MCF 10A (cell line): ENCODE data around the gene SPSB1. TPM values are rescaled to one million over a fixed set of nuclear protein-coding genes. Genes with fewer than 3 reads are reported as not detected.

Experiments used
- BruUV-seq: library from RNA; stranded (reverse); fragments of 400-500 nt; replicated peaks from 2 replicates; lab custom pipeline; 2021; lab: Mats Ljungman, UMichigan
- CTCF ChIA-PET: fragments of 300-600 bp; sonication (Branson Sonifier 250); formaldehyde crosslinking; extraction: SDS; loops from one replicate; lab custom pipeline; 2021; ENCODE audit warnings: antibody characterized with exemption, inconsistent platforms; lab: Yijun Ruan, JAX
- POLR2A ChIA-PET: fragments of 300-600, 350-650 bp; sonication (Branson Sonifier 250); formaldehyde crosslinking; extraction: SDS; loops from one replicate; lab custom pipeline; 2020; ENCODE audit warnings: antibody characterized with exemption, inconsistent platforms; lab: Yijun Ruan, JAX
- DNase-seq: peaks from one replicate; pipeline ENCODE4 v3.0.0-alpha.2; 2018; ENCODE audit not compliant: unreplicated experiment
- H3K27ac Mint-ChIP-seq: one replicate; pipeline ENCODE4 v1.8.0; 2022; ENCODE audit warnings: mild to moderate bottlenecking, low read depth, mixed read lengths; ENCODE audit not compliant: unreplicated experiment
- H3K27me3 Mint-ChIP-seq: one replicate; pipeline ENCODE4 v1.8.0; 2022; ENCODE audit warnings: mixed read lengths; ENCODE audit not compliant: insufficient read depth, unreplicated experiment
- H3K36me3 Mint-ChIP-seq: one replicate; pipeline ENCODE4 v1.8.0; 2022; ENCODE audit warnings: mild to moderate bottlenecking, moderate library complexity, mixed read lengths; ENCODE audit not compliant: insufficient read depth, unreplicated experiment
- H3K4me1 Mint-ChIP-seq: one replicate; pipeline ENCODE4 v1.8.0; 2022; ENCODE audit warnings: mixed read lengths; ENCODE audit not compliant: insufficient read depth, unreplicated experiment
- H3K4me3 Mint-ChIP-seq: one replicate; pipeline ENCODE4 v1.8.0; 2022; ENCODE audit warnings: mild to moderate bottlenecking, moderate library complexity, mixed read lengths; ENCODE audit not compliant: unreplicated experiment
- H3K9me3 Mint-ChIP-seq: one replicate; pipeline ENCODE4 v1.8.0; 2022; ENCODE audit warnings: mixed read lengths; ENCODE audit not compliant: unreplicated experiment
- intact Hi-C: fragments of 100-400 bp; cut with micrococcal nuclease; formaldehyde crosslinking; loops from 2 replicates; pipeline ENCODE4 v1.14.1; 2022
- total RNA-seq: library from RNA; stranded (reverse); gene quantifications from 2 replicates; pipeline ENCODE4 v1.2.3, GENCODE V29; 2022
- TF ChIP-seq, protein P1 (sequence below): fragments of 200-600 bp; IDR thresholded peaks from one replicate; pipeline ENCODE4 v1.8.0; 2022; ENCODE audit warnings: antibody characterized with exemption, mild to moderate bottlenecking; ENCODE audit not compliant: unreplicated experiment

SPSB1 gene
- total RNA-seq, 1 experiment from 2014 or later, result 8.2 TPM

DNA sequence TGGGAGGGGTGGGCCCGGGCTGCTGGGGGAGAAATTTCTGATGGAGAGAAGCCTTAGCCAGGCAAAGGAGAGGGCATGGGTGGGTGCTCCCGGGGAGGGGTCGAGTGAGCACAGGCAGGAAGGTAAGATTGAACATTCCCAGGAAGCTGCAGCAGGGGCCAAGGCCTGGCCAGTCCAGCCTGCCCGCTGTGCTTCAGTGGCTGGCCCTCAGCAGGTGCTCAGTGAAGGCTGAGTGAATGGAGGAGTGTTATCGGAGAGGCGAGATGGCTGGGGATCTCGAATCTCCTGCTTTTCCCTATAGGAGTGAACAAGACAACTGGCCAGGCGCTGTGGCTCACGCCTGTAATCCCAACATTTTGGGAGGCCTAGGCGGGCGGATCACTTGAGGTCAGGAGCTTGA is 20.9 kb downstream of the SPSB1 start:
- no peak overlapping the region for H3K4me3 Mint-ChIP-seq
- no peaks in the 10 kb centered on the region for H3K9me3 Mint-ChIP-seq
- no peak for DNase-seq
- ChIA-PET POLR2A (interaction anchor here (0.8 to 1.0 kb wide), 2 partner anchors 9 to 13 kb away, joined by 3 to 6 read pairs; no protein-coding TSS in a partner anchor), CTCF (no interaction called here)
- H3K4me1 Mint-ChIP-seq, result peaks cover 44% of the 10 kb centered on the region
- no peaks in the 10 kb centered on the region for H3K36me3 Mint-ChIP-seq
- H3K27ac Mint-ChIP-seq, result peak overlapping the region; percentile 81
- no peaks in the 10 kb centered on the region for H3K27me3 Mint-ChIP-seq
- BruUV-seq, result no TSS peak
- TF ChIP-seq, protein P1, sequence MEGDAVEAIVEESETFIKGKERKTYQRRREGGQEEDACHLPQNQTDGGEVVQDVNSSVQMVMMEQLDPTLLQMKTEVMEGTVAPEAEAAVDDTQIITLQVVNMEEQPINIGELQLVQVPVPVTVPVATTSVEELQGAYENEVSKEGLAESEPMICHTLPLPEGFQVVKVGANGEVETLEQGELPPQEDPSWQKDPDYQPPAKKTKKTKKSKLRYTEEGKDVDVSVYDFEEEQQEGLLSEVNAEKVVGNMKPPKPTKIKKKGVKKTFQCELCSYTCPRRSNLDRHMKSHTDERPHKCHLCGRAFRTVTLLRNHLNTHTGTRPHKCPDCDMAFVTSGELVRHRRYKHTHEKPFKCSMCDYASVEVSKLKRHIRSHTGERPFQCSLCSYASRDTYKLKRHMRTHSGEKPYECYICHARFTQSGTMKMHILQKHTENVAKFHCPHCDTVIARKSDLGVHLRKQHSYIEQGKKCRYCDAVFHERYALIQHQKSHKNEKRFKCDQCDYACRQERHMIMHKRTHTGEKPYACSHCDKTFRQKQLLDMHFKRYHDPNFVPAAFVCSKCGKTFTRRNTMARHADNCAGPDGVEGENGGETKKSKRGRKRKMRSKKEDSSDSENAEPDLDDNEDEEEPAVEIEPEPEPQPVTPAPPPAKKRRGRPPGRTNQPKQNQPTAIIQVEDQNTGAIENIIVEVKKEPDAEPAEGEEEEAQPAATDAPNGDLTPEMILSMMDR, result no peak
- intact Hi-C loops, result no loop called here

DNA sequence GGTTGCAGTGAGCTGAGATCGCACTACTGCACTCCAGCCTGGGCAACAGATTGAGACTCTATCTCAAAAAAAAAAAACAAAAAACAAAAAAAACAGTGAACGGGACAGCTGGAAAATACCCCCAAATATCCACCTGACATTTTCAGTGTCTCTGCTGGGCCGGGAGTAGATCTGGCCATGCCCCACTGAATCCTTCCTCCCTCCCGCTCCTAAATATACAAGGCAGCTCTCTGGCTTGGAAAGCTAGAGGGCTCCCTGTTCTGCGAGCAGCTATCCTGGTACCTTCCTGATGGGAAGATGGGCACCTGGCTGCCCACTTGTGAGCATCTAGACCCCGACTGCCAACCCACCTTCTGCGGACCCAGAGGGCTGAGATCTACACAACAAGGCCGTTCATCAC is 21.4 kb downstream of the SPSB1 start:
- no peaks in the 10 kb centered on the region for H3K36me3 Mint-ChIP-seq
- no peaks in the 10 kb centered on the region for H3K27me3 Mint-ChIP-seq
- DNase-seq, result no peak
- no peaks in the 10 kb centered on the region for H3K9me3 Mint-ChIP-seq
- peak overlapping the region; percentile 81 for H3K27ac Mint-ChIP-seq
- no TSS peak for BruUV-seq
- peaks cover 40% of the 10 kb centered on the region for H3K4me1 Mint-ChIP-seq
- H3K4me3 Mint-ChIP-seq, result no peak overlapping the region
- POLR2A ChIA-PET, result interaction anchor here (0.8 to 1.0 kb wide), 2 partner anchors 9 to 13 kb away, joined by 3 to 6 read pairs; no protein-coding TSS in a partner anchor
- intact Hi-C loops, result no loop called here
- TF ChIP-seq, protein P1, result no peak
- CTCF ChIA-PET, result no interaction called here

DNA sequence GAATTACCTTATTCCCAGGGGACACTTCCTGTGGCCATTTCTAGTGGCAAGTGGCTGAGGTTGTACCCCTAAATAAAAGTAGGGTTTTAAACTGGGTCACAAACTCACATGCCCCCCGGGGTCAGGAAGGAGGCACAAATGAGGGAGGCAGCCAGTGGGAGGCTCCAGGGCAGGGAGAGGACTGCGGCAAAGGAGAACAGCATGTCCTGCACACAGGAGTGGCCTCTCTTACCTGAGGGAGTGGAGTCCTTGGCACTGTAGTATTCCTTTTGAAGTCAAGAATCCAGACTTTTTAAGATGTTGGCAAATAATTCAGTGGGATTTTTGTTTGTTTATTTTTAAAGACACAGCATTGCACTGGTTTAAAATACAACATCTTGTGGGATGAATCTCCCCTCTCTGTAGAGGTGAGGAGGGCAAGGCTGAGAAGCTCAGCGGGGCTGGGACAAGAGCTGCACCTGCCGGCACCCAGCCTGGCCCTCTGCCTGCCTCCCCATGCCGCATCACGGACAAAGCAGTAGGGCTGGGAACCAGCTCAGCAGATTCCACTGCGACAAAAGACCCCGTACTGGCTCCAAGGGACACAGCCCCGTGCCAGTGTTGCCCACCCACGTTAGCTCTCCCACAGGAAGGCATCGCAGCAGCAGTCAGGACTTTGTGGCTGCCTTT is 22.2 kb downstream of the SPSB1 start:
- ChIA-PET POLR2A (interaction anchor here (1.0 kb wide), 1 partner anchor 10 kb away, joined by 3 read pairs; no protein-coding TSS in a partner anchor), CTCF (no interaction called here)
- TF ChIP-seq, protein P1, result no peak
- peak overlapping the region; percentile 81 for H3K27ac Mint-ChIP-seq
- no peak for DNase-seq
- BruUV-seq, result no TSS peak
- H3K27me3 Mint-ChIP-seq, result no peaks in the 10 kb centered on the region
- intact Hi-C loops, result no loop called here
- H3K9me3 Mint-ChIP-seq, result no peaks in the 10 kb centered on the region
- H3K4me1 Mint-ChIP-seq, result peaks cover 39% of the 10 kb centered on the region
- H3K4me3 Mint-ChIP-seq, result peak overlapping the region; percentile 46
- H3K36me3 Mint-ChIP-seq, result no peaks in the 10 kb centered on the region

DNA sequence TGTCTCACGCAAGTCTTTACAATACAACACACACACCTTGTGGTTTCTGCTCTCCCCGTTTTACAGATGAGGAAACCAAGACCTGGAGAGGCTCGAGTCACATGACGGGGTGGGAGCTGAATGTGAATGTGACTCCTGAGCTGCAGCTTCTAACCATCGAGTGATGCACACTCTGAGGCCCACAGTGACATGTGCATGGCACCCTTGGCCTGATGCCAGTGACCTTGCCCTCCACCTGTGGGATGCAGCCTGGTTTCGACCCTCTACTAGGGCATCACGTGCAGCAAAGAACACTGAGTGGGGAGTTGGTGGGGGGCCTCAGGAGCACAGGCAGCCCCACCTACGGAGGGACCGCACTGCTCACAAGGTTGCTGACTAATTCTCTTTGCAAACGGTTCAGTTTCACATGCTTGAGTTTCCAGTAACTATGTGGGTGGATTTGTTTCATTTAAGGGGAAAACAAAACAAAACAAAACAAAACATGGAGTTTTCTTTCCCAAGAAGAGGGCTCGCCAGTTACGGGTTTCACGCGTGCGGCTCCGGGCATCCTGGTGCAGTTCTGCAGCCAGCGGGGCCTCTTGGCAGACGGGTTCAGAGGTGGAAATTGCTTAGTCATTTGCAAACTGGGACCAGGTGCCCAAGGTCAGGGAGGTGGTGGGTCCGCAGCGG is 22.9 kb downstream of the SPSB1 start:
- intact Hi-C loops, result no loop called here
- CTCF ChIA-PET, result no interaction called here
- no peaks in the 10 kb centered on the region for H3K27me3 Mint-ChIP-seq
- peak overlapping the region; percentile 81 for H3K27ac Mint-ChIP-seq
- TF ChIP-seq, protein P1, result no peak
- BruUV-seq, result no TSS peak
- no peaks in the 10 kb centered on the region for H3K9me3 Mint-ChIP-seq
- H3K4me1 Mint-ChIP-seq, result peaks cover 42% of the 10 kb centered on the region
- peak; percentile 84 for DNase-seq
- no peaks in the 10 kb centered on the region for H3K36me3 Mint-ChIP-seq
- H3K4me3 Mint-ChIP-seq, result peak overlapping the region; percentile 46
- POLR2A ChIA-PET, result no interaction called here
